AG10803 (cell line): ENCODE data around the gene OR4E1.

ENCODE experiments used
- DNase-seq: peaks from one replicate; pipeline ENCODE4 v3.0.0; 2010; ENCODE audit warnings: low read depth
- H3K4me3 ChIP-seq: 2 replicates; pipeline ENCODE4 v1.5.1; 2011; ENCODE audit warnings: mild to moderate bottlenecking, low read length, control low read depth
- CTCF ChIP-seq: conservative IDR thresholded peaks from 2 replicates; pipeline ENCODE4 v1.5.1; 2011; ENCODE audit warnings: mild to moderate bottlenecking, low read length, control low read depth, inconsistent platforms

The OR4E1 gene

DNA sequence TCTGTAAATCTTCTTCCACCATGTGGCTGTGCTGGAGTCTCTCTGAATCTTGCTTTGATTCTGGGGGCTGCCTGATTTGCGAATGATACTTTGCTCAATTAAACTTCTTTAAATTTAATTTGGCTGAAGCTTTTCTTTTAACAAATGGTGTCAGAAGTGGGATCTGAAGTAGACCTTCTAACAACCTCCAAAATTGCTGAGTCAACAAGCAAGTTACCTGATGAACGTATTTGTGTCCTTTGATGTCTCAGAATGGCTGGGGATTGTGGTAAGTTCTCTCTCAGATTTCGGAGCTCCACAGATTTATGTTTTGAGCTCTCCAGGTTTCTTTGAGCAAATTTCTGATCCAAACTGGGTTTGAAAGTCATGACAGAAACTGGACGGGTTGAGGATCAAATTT lies 1.9 kb upstream of the OR4E1 start:
- H3K4me3 ChIP-seq, result no peak overlapping the region
- no peak for DNase-seq
- no peak for TF ChIP-seq CTCF

DNA sequence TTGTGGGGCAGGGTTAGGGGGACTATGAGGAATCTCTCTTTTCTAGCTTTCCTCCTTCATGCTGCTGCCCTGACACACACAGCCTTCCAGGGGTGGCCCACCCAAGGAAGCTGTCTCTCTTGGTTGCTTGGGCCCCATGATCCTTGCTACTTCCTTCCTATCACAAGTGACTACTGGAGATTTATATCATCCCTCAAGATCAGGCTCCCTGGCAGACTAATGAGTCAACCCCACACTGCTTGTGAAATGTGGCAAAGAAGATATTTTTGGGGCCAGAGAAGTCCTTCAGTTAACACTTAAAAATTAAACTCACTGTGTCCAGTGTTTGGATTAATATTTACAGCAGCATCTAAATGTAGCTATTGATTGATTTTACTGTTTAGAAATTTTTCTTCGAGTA lies 1.5 kb downstream of the OR4E1 start:
- no peak overlapping the region for H3K4me3 ChIP-seq
- no peak for TF ChIP-seq CTCF
- DNase-seq, result no peak

- no peak for DNase-seq
- no peak overlapping the region for H3K4me3 ChIP-seq
- TF ChIP-seq CTCF, result no peak
These were observed 2.2 kb downstream of the OR4E1 start for GRCh38 chr14:21671371-21671770.

- no peak for DNase-seq
- no peak for TF ChIP-seq CTCF
- no peak overlapping the region for H3K4me3 ChIP-seq
These were observed 4.3 kb downstream of the OR4E1 start for GRCh38 chr14:21669284-21669683.

DNA sequence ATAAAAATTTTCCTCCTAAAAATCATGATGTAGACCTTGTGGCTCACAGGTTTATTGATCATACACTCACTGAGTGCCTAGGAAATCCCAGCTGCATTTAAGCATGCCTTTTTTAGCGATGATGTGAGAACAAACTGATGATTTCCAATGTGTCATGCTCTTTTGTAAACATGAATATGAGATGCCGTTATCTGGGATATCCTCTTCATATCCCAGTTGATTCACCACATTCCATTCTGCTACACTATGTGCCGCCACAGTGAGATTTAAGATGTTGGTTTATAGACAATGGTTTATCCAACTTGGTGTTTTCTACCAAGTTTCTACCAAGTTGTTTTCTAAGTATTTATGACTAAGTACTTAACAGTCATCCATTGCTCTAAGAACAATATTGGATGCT lies 5.2 kb downstream of the OR4E1 start:
- TF ChIP-seq CTCF, result no peak
- no peak for DNase-seq
- no peak overlapping the region for H3K4me3 ChIP-seq

DNA sequence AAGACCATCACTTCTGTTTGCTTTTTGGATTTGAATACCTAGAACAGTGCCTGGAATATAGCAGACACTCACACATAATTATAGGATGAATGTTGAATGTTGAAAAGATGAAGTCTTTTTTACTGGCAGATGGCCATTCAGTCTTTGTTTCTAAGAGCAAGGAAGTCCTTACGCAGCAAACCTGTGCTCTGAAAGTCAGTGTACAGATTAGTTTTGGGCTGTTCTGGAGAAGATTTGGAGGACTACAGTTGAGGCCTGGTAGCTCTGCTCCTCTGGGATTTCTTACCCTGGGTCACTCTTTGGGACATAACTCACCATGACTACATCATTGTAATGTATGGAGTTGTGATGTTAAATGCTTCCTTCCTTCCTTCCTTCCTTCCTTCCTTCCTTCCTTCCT lies 16.6 kb downstream of the OR4E1 start:
- H3K4me3 ChIP-seq, result no peak overlapping the region
- no peak for DNase-seq
- TF ChIP-seq CTCF, result no peak

DNA sequence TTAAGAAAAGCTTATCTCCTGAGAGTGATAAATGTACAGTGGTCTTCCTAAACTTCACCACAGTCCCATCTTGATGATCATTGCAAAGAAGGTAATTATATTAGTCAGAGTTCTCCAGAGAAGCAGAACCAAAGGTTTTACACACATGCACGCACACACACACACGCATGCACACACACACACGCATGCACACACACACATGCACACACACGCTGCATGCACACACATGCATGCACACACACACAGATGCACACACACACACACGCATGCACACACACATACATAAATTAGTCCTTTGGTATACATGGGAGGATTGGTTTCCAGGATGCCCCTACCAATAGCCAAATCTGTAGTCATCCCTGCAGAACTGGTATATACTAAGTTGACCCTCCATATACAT lies 19.4 kb downstream of the OR4E1 start:
- TF ChIP-seq CTCF, result no peak
- no peak overlapping the region for H3K4me3 ChIP-seq
- DNase-seq, result no peak
